HG03342 (cell line): ENCODE results near the gene SLF2.

ENCODE experiments used
- ATAC-seq: cut with Tn5 transposase; IDR thresholded peaks from one replicate; pipeline ENCODE4 v1.9.1; 2021; ENCODE audit warnings: mild to moderate bottlenecking, moderate library complexity; ENCODE audit not compliant: unreplicated experiment

Gene SLF2

GRCh38 chr10:100998991-100999741 is 86.4 kb downstream of the SLF2 start:
- ATAC-seq = peak; percentile 51

GRCh38 chr10:100999742-101000126 is 87.0 kb downstream of the SLF2 start, which contains the start of gene LZTS2:
TSS of gene LZTS2 (plus strand) at chr10:100999808. CDS start at chr10:101002539, 2,731 bp downstream.
- ATAC-seq = no peak

- ATAC-seq = no peak
Measured at GRCh38 chr10:101000127-101000914, 87.6 kb downstream of the SLF2 start.

GRCh38 chr10:101000915-101001658 is 88.3 kb downstream of the SLF2 start:
- no peak for ATAC-seq

- ATAC-seq = no peak
Measured at GRCh38 chr10:101001659-101002035, 88.9 kb downstream of the SLF2 start.

- ATAC-seq = no peak
Measured at GRCh38 chr10:101002456-101002855, 89.7 kb downstream of the SLF2 start.

- ATAC-seq = no peak
Measured at GRCh38 chr10:101003639-101004206, 91.0 kb downstream of the SLF2 start.

- ATAC-seq = no peak
Measured at GRCh38 chr10:101005361-101005760, 92.6 kb downstream of the SLF2 start.

- no peak for ATAC-seq
Measured at GRCh38 chr10:101005869-101006567, 93.3 kb downstream of the SLF2 start.

- ATAC-seq = no peak
Measured at GRCh38 chr10:101006593-101007098, 93.9 kb downstream of the SLF2 start.

- ATAC-seq = no peak
Measured at GRCh38 chr10:101007099-101007711, 94.4 kb downstream of the SLF2 start.

- no peak for ATAC-seq
Measured at GRCh38 chr10:101007915-101008822, 95.4 kb downstream of the SLF2 start.

- no peak for ATAC-seq
Measured at GRCh38 chr10:101008823-101009423, 96.2 kb downstream of the SLF2 start.

- ATAC-seq = no peak
Measured at GRCh38 chr10:101010329-101010728, 97.6 kb downstream of the SLF2 start.

GRCh38 chr10:101011517-101012423 is 99.0 kb downstream of the SLF2 start:
- no peak for ATAC-seq

- ATAC-seq = peak; percentile 69
Measured at GRCh38 chr10:101012525-101013364, 100.0 kb downstream of the SLF2 start.
